AG04450 (cell line): Measurements from ENCODE around the gene CASP8. TPM values are rescaled to one million over a fixed set of nuclear protein-coding genes. Genes with fewer than 3 reads are reported as not detected.

Experiments used
- CTCF ChIA-PET: fragments of 300-600, 350-600 bp; formaldehyde crosslinking; extraction: SDS; loops from one replicate; lab custom pipeline; 2022; ENCODE audit warnings: antibody characterized with exemption, inconsistent platforms; lab: Charles Lee
- POLR2A ChIA-PET: fragments of 350-600 bp; formaldehyde crosslinking; extraction: SDS; loops from one replicate; lab custom pipeline; 2021; ENCODE audit warnings: antibody characterized with exemption, inconsistent platforms; lab: Yijun Ruan, JAX
- DNase-seq: peaks from one replicate; pipeline ENCODE4 v3.0.0-alpha.2; 2011; ENCODE audit warnings: low read depth, low spot score
- H3K27ac ChIP-seq: one replicate; pipeline ENCODE4 v1.5.1; 2012; ENCODE audit warnings: low read depth, low read length, control low read depth
- H3K27me3 ChIP-seq: one replicate; pipeline ENCODE4 v1.6.0; 2012; ENCODE audit warnings: low read length; ENCODE audit not compliant: control insufficient read depth, insufficient read depth
- H3K4me3 ChIP-seq: 2 replicates; pipeline ENCODE4 v1.5.1; 2011; ENCODE audit warnings: mild to moderate bottlenecking, low read depth, low read length, control low read depth
- H3K9me3 ChIP-seq: 2 replicates; pipeline ENCODE4 v1.5.1; 2012; ENCODE audit warnings: low read length; ENCODE audit not compliant: control insufficient read depth, insufficient read depth
- polyA plus RNA-seq: library from polyadenylated mRNA; depleted of rRNA; stranded (reverse); fragments of >200 nt; gene quantifications from 2 replicates; pipeline ENCODE4 v1.2.3, GENCODE V29; 2011
- TF ChIP-seq, protein P1 (sequence below): IDR thresholded peaks from 2 replicates; pipeline ENCODE4 v1.5.1; 2011; ENCODE audit warnings: low read depth, low read length, control low read depth, inconsistent platforms

CASP8 gene
- polyA plus RNA-seq, 1 experiment, result 20.8 TPM

DNA sequence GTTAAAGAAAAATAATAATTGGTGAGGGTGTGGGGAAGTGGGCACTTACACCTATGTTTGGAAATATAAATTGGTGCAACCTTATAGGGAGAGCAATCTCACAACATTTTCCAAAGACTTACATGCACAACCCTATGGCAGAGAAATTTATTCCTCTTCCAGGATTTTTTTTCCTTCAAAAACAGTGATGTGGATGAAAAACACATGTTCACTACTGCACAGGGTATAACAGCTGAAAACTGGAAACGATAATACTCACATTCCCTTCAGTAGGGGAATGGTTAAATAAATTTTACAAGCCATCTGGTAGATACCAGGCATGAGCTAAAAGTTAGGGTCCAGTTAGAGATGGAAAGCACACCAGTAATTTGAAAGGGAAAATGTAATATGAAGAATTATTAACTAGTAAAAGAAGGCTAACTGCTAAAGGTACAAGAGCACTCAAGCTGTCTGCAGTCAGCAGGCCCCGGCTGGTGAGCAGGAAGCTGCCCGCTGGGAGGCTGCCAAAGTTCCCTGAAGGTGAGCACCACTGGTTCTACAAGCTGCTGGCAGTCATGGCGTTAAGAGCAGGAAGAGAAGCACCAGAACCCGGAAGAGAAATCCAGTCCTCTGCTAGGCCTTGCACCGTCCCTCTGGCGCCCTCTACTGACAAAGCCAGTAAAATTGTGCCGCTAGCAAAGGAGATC, 28.4 kb upstream of the CASP8 start:
- H3K9me3 ChIP-seq, result no peaks in the 10 kb centered on the region
- no peak overlapping the region for H3K4me3 ChIP-seq
- DNase-seq, result peak; percentile 73
- TF ChIP-seq, protein P1, sequence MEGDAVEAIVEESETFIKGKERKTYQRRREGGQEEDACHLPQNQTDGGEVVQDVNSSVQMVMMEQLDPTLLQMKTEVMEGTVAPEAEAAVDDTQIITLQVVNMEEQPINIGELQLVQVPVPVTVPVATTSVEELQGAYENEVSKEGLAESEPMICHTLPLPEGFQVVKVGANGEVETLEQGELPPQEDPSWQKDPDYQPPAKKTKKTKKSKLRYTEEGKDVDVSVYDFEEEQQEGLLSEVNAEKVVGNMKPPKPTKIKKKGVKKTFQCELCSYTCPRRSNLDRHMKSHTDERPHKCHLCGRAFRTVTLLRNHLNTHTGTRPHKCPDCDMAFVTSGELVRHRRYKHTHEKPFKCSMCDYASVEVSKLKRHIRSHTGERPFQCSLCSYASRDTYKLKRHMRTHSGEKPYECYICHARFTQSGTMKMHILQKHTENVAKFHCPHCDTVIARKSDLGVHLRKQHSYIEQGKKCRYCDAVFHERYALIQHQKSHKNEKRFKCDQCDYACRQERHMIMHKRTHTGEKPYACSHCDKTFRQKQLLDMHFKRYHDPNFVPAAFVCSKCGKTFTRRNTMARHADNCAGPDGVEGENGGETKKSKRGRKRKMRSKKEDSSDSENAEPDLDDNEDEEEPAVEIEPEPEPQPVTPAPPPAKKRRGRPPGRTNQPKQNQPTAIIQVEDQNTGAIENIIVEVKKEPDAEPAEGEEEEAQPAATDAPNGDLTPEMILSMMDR, result peak; percentile 92
- ChIA-PET POLR2A (interaction anchor here (0.6 to 0.7 kb wide), 2 partner anchors 49 to 338 kb away, joined by 4 to 7 read pairs; no protein-coding TSS in a partner anchor), CTCF (interaction anchor here (0.5 to 3.2 kb wide), 104 partner anchors 11 to 951 kb away, joined by 3 to 73 read pairs (median 4); partner anchors contain the start of genes CASP10, CASP8, FLACC1 and STRADB)
- H3K27ac ChIP-seq, result no peak overlapping the region
- H3K27me3 ChIP-seq, result no peaks in the 10 kb centered on the region

DNA sequence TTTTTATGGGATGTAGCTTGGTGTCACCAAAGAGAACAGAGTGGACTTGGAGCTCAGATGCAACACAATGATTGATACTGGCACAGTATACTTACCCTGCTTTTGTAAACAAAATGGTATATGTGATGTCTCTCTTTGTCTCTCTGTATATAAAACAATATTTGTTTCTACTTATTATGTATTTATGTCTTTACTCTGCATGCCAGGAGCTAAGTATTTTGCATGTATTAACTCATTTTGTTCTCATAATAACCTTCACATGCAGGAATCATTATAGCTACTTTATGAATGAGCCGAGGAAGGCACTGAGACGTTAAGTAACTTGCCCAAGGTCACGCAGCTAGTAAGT, 27.9 kb upstream of the CASP8 start:
- H3K27ac ChIP-seq, result no peak overlapping the region
- TF ChIP-seq, protein P1, result no peak
- H3K27me3 ChIP-seq, result no peaks in the 10 kb centered on the region
- no peaks in the 10 kb centered on the region for H3K9me3 ChIP-seq
- DNase-seq, result no peak
- ChIA-PET POLR2A (interaction anchor here (0.6 to 0.7 kb wide), 2 partner anchors 50 to 338 kb away, joined by 4 to 7 read pairs; no protein-coding TSS in a partner anchor), CTCF (interaction anchor here (0.5 to 3.2 kb wide), 99 partner anchors 10 to 951 kb away, joined by 3 to 73 read pairs (median 4); partner anchors contain the start of genes CASP10, CASP8, FLACC1 and STRADB)
- no peak overlapping the region for H3K4me3 ChIP-seq

DNA sequence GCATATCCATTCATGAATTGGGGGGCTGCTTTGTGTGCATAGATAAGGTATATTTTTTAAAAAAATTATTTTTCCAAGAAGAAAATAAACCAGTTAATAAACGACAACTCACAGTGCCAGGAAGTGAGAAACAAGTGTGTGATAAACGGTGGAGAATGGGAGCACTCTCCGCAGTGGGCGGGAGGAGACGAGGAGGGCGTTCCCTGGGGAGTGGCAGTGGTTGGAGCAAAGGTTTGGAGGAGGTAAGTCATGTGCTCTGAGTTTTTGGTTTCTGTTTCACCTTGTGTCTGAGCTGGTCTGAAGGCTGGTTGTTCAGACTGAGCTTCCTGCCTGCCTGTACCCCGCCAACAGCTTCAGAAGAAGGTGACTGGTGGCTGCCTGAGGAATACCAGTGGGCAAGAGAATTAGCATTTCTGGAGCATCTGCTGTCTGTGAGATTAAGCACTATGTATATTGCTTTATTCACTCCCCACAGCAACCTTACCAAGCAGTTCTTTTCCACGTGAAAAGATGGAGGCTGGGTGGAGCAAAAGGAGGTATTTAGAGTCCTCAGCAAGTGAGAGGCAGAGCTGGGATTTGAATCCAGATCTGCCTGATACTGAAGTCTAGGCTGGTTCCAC, 27.0 kb upstream of the CASP8 start:
- ChIA-PET CTCF (interaction anchor here (0.5 to 3.2 kb wide), 24 partner anchors 12 to 520 kb away, joined by 3 to 73 read pairs (median 5); partner anchors contain the start of genes CASP10, STRADB and TRAK2), POLR2A (no interaction called here)
- no peak for DNase-seq
- Histone ChIP-seq H3K27me3 (no peaks in the 10 kb centered on the region), H3K27ac (no peak overlapping the region), H3K4me3 (no peak overlapping the region), H3K9me3 (no peaks in the 10 kb centered on the region)
- TF ChIP-seq, protein P1, result no peak

DNA sequence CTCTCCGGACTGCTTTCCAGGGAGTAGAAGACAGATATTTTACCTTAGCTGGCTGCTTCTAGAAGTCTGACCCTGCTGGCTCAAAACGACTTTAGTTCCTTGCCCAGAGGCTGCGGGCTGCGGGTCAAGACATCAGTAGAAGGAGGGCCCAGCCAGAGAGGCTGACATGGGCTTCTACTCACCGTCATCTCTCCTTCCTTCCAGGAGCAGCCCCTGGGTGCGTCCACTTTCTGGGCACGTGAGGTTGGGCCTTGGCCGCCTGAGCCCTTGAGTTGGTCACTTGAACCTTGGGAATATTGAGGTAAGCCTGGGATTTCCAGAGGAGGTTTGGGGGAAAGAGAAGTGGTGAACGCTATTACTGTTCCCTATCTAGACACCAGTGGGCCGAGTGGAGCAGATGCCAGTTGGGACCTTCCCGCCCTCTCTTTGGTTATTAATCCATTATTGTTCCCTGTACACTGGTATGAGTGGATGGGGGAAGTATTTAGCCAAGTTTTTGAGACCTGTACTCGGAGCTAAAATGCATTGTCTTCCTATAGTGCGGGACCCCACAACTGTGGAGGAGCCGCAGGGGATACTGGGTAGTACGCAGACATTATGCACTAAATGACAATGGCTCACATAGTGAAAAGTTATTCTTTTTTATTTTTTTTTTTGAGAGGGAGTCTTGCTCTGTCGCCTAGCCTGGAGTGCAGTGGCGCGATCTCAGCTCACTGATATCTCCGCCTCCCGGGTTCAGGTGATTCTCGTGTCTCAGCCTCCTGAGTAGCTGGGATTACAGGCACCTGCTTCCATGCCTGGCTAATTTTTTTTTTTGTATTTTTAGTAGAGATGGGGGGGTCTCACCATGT, 26.3 kb upstream of the CASP8 start:
- ChIA-PET POLR2A (no interaction called here), CTCF (interaction anchor here (2.4 to 3.2 kb wide), 2 partner anchors 13 to 333 kb away, joined by 26 to 73 read pairs; no protein-coding TSS in a partner anchor)
- Histone ChIP-seq H3K4me3 (no peak overlapping the region), H3K27me3 (no peaks in the 10 kb centered on the region), H3K27ac (peak overlapping the region; percentile 21), H3K9me3 (no peaks in the 10 kb centered on the region)
- TF ChIP-seq, protein P1, result no peak
- no peak for DNase-seq
